Suprapubic skin (tissue), 4 donors: ENCODE results near the gene BEST4. TPM values are rescaled to one million over a fixed set of nuclear protein-coding genes. Genes with fewer than 3 reads are reported as not detected.
A peak's percentile ranks its signal among the peaks of the same experiment; 100 is the strongest.

Experiments used
- DNase-seq, 2 donors: peaks; one replicate each; pipeline ENCODE4 v3.0.0-alpha.2; 2019; ENCODE audit warnings: low spot score in 2 of 2
- H3K27ac ChIP-seq: fragments of 200-600 bp; sonication (generic); one replicate; pipeline ENCODE4 v1.5.1; 2019
- H3K27me3 ChIP-seq: fragments of 200-600 bp; sonication (generic); one replicate; pipeline ENCODE4 v1.5.1; 2019
- H3K36me3 ChIP-seq: fragments of 200-600 bp; sonication (generic); one replicate; pipeline ENCODE4 v1.5.1; 2019
- H3K4me1 ChIP-seq: fragments of 200-600 bp; sonication (generic); one replicate; pipeline ENCODE4 v1.5.1; 2019
- H3K4me3 ChIP-seq: fragments of 200-600 bp; sonication (generic); one replicate; pipeline ENCODE4 v1.5.1; 2019; ENCODE audit warnings: mild to moderate bottlenecking
- H3K9me3 ChIP-seq: fragments of 200-600 bp; sonication (generic); one replicate; pipeline ENCODE4 v1.5.1; 2019
- EP300 ChIP-seq: sonication (generic); formaldehyde crosslinking; IDR thresholded peaks from one replicate; pipeline ENCODE4 v1.6.1; 2017; ENCODE audit warnings: antibody characterized with exemption
- POLR2A ChIP-seq, 2 donors: fragments of 450-650 bp; IDR thresholded peaks; one replicate each; pipeline ENCODE4 v1.6.1; 2017; ENCODE audit warnings: antibody characterized with exemption in 2 of 2, mild to moderate bottlenecking in 2 of 2, moderate library complexity in 2 of 2
- POLR2AphosphoS5 ChIP-seq, 3 donors: sonication (generic); formaldehyde crosslinking; IDR thresholded peaks; one replicate each; pipeline ENCODE4 v1.6.1; 2017; ENCODE audit warnings: antibody characterized with exemption in 3 of 3
- WGBS: methylation state at CpG from one replicate; pipeline ENCODE4 v1.1.5; 2018; 5-methylcytosine and 5-hydroxymethylcytosine counted together
- total RNA-seq, 4 donors: library from RNA; depleted of rRNA; stranded (reverse); fragments of >200 nt; gene quantifications; one replicate each; pipeline ENCODE4 v1.1.0, GENCODE V29; 2016
- TF ChIP-seq, protein P1 (sequence below), 2 donors: fragments of 200-600 bp in 1 of 2; fragments of 450-650 bp in 1 of 2; sonication (generic) in 1 of 2; IDR thresholded peaks; one replicate each; pipeline ENCODE4 v1.5.1; 2016 to 2019; ENCODE audit warnings: antibody characterized with exemption in 2 of 2, mild to moderate bottlenecking in 1 of 2, moderate library complexity in 1 of 2

The BEST4 gene
- total RNA-seq, 4 donors from 2014 or later: 0.30 to 0.72 (median 0.30) TPM; not detected in 1

DNA sequence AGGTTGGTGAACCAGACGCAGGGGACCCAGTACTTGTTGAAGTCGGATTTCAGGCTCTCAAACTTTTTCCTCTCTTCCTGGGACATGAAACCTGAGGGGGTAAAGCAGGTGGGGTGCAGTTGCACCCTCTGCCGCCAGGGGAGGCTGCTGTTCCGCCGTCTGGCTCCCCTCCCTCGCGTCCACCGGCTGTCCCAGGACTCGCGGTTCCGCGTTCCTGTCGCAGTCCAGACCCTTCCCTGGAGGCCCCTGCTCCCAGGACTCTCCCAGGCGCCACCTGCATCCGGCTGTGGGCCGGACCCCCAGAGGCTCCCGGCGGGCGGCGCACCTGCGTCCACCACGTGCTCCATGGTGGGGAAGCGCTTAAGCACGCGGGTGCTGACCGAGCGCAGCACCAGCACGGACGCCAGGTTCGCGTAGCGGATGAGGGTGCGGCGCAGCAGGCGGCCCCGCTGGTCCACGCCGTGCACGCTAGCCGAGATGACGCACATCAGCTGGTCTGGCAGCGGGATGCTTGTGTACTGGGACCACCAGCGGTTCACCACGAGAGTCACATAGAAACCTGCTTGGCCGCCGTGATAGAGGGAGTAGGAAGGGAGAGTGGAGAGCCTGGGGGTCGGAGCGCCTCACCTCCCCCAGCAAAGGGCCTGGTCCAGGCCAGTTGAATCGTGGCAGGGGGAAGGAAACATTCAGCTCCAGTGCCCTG, 1.7 kb downstream of the BEST4 start:
- no peaks in the 10 kb centered on the region for H3K9me3 ChIP-seq
- H3K4me1 ChIP-seq: peaks cover 37% of the 10 kb centered on the region
- 9% methylated on average over 40 of the region's 49 CpGs for WGBS
- no peaks in the 10 kb centered on the region for H3K36me3 ChIP-seq
- peak overlapping the region; percentile 68 for H3K27ac ChIP-seq
- TF ChIP-seq, protein P1, sequence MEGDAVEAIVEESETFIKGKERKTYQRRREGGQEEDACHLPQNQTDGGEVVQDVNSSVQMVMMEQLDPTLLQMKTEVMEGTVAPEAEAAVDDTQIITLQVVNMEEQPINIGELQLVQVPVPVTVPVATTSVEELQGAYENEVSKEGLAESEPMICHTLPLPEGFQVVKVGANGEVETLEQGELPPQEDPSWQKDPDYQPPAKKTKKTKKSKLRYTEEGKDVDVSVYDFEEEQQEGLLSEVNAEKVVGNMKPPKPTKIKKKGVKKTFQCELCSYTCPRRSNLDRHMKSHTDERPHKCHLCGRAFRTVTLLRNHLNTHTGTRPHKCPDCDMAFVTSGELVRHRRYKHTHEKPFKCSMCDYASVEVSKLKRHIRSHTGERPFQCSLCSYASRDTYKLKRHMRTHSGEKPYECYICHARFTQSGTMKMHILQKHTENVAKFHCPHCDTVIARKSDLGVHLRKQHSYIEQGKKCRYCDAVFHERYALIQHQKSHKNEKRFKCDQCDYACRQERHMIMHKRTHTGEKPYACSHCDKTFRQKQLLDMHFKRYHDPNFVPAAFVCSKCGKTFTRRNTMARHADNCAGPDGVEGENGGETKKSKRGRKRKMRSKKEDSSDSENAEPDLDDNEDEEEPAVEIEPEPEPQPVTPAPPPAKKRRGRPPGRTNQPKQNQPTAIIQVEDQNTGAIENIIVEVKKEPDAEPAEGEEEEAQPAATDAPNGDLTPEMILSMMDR (IDR thresholded peaks at IDR 0.05): peak; percentile 99
- TF ChIP-seq EP300 (no peak), POLR2AphosphoS5 (IDR thresholded peaks at IDR 0.05) (peak in 1 of 3 donors; percentile 43)
- peak in 1 of 2 donors; percentile 83 for DNase-seq
- H3K27me3 ChIP-seq: no peaks in the 10 kb centered on the region
- peak overlapping the region; percentile 57 for H3K4me3 ChIP-seq

DNA sequence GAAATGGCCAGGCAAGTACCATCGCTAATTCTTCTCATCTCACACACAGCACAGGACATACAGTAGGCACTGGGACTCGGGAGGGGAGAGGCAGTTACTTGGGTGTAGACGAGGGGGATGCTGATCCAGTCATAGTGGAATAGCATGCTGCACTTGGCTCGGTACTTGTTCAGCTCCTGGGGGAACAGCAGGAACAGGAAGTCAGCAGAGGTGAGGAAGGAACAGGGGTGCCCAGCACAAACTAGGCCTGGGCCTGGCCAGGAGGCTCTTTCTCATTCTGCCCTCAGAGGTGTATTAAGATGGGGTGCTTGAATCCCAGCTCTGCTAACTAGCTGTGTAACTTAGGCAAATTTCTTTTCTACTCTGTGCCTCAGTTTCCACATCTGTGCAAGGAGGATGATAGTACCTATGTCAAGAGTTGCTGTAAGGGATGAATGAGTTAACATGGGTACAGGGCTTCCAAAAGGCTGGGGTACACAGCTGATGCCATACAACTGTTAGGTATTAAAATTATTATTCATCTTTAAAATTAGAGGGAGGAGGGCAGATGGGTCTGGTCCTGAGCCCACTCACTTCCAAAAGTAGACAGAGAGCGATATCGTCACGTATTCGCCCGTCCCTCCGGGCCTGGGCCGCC, 2.4 kb downstream of the BEST4 start:
- Histone ChIP-seq H3K27ac (no peak overlapping the region), H3K27me3 (no peaks in the 10 kb centered on the region), H3K9me3 (no peaks in the 10 kb centered on the region), H3K4me1 (peaks cover 37% of the 10 kb centered on the region), H3K4me3 (peak overlapping the region; percentile 57), H3K36me3 (peaks cover 6% of the 10 kb centered on the region)
- DNase-seq: no peak
- WGBS: 41% methylated on average over 10 of the region's 11 CpGs
- TF ChIP-seq POLR2A (IDR thresholded peaks at IDR 0.05) (no peak), EP300 (no peak), POLR2AphosphoS5 (IDR thresholded peaks at IDR 0.05) (no peak)
- TF ChIP-seq, protein P1 (IDR thresholded peaks at IDR 0.05): no peak

DNA sequence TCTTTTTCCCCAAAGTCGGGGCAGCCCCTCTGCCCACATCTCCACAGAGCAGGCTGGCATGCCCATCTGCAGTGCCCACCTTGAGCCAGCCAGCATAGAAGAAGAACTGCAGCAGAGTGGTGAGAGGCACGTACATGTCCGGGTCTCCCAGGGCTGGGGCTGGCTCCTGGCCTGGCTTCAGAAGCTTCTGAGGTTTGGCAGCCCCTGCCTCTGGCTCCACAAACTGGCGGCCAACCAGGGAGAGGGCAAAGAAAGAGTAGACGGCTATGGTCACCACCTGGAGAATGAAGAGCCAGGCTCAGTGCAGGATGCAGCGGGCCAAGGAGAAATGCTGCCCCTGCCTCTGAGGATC, 3.0 kb downstream of the BEST4 start:
- no peak for DNase-seq
- H3K9me3 ChIP-seq: no peaks in the 10 kb centered on the region
- no peak overlapping the region for H3K4me3 ChIP-seq
- H3K27ac ChIP-seq: no peak overlapping the region
- H3K4me1 ChIP-seq: peaks cover 37% of the 10 kb centered on the region
- peaks cover 12% of the 10 kb centered on the region for H3K36me3 ChIP-seq
- no peak for TF ChIP-seq EP300
- no peak for TF ChIP-seq POLR2A (IDR thresholded peaks at IDR 0.05)
- no peak for TF ChIP-seq POLR2AphosphoS5 (IDR thresholded peaks at IDR 0.05)
- TF ChIP-seq, protein P1 (IDR thresholded peaks at IDR 0.05): no peak
- H3K27me3 ChIP-seq: no peaks in the 10 kb centered on the region
- WGBS: 91% methylated on average over 6 of the region's 6 CpGs

DNA sequence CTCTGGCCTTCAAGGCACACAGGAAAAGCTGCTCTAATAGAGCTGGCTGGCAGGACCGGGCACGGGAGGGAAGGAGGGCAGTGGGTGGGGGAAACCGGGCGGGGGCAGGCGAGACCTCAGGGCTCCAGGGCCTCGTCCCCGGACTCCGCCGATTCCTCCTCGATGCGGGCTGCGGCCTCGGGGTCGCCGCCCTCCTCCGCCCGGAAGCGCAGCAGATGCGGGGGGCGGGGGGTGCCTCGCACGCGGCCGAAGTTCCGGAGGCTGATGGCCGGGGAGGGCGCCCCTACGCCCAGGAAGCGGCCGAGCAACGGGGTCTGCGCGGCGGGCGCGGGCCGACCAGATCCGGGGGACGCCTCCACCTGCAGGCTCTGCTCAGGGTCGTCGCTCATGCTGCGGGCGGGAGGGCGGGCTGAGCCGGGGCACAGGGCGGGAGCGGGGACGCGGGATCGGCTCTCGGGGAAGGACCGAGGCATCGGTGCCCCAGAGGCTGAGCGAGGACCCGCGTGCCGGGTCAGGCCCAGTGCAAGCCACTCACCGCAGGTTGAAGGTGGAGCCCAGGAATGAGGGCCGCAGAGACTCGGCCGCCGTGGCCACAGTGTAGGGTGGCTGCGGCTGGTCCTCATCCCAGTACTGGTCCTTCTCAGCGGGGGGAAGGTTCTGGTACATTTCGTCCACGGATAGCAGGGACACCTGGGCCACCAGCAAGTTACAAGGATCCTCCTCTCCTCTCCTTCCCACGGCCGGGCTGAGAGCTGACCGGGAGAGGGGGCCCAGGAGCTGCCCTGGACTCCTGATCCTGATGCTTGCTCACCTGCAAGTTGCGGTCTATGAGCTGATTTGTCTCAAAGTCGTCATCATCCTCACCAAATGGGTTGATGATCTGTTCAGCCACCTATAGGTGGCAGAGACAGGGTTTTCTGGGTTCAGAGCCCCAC, 3.6 kb downstream of the BEST4 start:
- Histone ChIP-seq H3K27ac (peak overlapping the region; percentile 43), H3K9me3 (no peaks in the 10 kb centered on the region), H3K4me1 (peaks cover 37% of the 10 kb centered on the region), H3K36me3 (peaks cover 19% of the 10 kb centered on the region), H3K27me3 (no peaks in the 10 kb centered on the region), H3K4me3 (peak overlapping the region; percentile 51)
- TF ChIP-seq EP300 (no peak), POLR2AphosphoS5 (IDR thresholded peaks at IDR 0.05) (no peak), POLR2A (IDR thresholded peaks at IDR 0.05) (no peak)
- TF ChIP-seq, protein P1 (IDR thresholded peaks at IDR 0.05): no peak
- DNase-seq: no peak
- WGBS: 50% methylated on average over 13 of the region's 71 CpGs
